GM19455 (cell line): Measurements from ENCODE around the gene UPF2.
"Not testable (repeated sequence)": the region's sequence is repeated elsewhere in the genome, so short reads cannot be mapped to it uniquely, and the experiment has no call there.

Experiments used
- ATAC-seq: cut with Tn5 transposase; IDR thresholded peaks from one replicate; pipeline ENCODE4 v1.9.1; 2021; ENCODE audit not compliant: unreplicated experiment

Gene UPF2, protein sequence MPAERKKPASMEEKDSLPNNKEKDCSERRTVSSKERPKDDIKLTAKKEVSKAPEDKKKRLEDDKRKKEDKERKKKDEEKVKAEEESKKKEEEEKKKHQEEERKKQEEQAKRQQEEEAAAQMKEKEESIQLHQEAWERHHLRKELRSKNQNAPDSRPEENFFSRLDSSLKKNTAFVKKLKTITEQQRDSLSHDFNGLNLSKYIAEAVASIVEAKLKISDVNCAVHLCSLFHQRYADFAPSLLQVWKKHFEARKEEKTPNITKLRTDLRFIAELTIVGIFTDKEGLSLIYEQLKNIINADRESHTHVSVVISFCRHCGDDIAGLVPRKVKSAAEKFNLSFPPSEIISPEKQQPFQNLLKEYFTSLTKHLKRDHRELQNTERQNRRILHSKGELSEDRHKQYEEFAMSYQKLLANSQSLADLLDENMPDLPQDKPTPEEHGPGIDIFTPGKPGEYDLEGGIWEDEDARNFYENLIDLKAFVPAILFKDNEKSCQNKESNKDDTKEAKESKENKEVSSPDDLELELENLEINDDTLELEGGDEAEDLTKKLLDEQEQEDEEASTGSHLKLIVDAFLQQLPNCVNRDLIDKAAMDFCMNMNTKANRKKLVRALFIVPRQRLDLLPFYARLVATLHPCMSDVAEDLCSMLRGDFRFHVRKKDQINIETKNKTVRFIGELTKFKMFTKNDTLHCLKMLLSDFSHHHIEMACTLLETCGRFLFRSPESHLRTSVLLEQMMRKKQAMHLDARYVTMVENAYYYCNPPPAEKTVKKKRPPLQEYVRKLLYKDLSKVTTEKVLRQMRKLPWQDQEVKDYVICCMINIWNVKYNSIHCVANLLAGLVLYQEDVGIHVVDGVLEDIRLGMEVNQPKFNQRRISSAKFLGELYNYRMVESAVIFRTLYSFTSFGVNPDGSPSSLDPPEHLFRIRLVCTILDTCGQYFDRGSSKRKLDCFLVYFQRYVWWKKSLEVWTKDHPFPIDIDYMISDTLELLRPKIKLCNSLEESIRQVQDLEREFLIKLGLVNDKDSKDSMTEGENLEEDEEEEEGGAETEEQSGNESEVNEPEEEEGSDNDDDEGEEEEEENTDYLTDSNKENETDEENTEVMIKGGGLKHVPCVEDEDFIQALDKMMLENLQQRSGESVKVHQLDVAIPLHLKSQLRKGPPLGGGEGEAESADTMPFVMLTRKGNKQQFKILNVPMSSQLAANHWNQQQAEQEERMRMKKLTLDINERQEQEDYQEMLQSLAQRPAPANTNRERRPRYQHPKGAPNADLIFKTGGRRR

DNA sequence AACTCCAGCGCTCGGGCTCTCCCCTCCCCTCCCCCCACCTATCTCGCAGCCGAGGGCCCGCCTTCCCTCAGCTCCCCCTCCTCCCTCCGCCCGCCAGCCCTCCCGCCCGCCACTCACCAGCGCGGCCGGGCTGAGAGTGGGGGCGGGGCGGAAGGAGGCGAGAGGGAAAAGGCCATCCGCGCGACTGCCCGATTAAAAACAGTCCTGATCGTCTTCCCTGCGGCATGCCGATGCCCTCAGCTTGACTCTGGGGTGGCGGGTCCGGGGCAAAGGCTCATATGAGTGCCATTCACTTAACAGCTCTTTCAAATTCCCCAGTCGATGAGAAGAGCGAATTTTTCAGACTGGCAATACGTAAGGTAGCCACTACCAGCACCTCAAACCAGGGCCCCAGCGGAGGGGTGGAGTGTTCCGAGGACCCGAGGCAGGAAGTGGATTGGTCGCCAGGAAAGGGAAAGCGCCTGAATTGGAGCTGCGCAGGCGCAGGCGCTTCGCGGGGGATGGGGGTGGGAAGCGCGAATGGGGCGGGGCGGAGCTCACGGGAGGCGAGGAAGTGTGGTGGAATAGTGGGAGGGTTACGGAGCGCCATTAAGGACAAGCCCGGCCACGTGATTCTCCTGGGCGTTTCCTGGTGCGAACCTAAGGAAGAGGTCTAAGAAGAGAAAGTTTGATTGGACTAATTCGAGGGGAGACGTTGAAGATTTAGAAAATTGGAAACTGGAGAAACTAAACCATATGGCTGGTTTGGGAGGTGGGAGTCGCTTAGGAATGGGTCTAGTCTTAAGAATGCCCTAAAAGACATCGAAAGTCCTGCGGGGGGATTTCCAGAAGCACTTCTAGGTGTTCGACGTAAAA lies at the start of gene UPF2:
TSS of gene UPF2 (minus strand) at position 13 of the 855 bp plus-strand sequence. CDS start 7,386 bp downstream, outside the sequence.
- ATAC-seq, result peak; percentile 51

DNA sequence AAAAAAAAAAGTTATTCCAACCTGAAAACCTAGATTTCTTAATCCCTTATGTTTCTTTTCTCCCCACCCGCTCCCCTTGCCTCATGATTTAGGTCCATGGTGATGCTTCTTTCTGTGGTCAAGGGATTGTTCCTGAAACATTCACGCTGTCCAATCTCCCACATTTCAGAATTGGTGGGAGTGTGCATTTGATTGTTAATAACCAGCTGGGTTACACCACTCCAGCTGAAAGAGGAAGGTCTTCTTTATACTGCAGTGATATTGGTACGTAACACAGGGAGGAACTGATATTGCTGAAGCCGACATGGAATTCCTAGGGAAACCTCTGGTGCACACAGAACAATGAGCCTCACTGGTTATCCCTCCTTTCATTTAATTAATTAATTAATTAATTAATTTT lies 48.8 kb upstream of the UPF2 start:
- ATAC-seq, result no peak

DNA sequence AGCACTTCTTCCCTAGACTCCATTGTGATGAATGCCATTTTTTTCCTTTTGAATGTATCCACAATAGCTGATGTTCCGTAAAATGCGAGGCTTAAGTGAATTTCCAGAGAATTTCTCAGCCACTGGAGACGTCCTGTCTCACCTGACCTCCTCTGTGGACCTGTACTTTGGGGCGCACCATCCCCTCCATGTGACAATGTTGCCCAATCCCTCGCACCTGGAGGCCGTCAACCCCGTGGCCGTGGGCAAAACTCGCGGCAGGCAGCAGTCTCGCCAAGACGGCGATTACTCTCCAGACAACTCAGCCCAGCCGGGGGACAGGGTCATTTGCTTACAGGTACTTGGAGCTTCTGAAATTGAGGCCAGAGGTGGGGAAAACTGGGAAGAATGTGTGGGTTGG lies 46.3 kb upstream of the UPF2 start:
- no peak for ATAC-seq

DNA sequence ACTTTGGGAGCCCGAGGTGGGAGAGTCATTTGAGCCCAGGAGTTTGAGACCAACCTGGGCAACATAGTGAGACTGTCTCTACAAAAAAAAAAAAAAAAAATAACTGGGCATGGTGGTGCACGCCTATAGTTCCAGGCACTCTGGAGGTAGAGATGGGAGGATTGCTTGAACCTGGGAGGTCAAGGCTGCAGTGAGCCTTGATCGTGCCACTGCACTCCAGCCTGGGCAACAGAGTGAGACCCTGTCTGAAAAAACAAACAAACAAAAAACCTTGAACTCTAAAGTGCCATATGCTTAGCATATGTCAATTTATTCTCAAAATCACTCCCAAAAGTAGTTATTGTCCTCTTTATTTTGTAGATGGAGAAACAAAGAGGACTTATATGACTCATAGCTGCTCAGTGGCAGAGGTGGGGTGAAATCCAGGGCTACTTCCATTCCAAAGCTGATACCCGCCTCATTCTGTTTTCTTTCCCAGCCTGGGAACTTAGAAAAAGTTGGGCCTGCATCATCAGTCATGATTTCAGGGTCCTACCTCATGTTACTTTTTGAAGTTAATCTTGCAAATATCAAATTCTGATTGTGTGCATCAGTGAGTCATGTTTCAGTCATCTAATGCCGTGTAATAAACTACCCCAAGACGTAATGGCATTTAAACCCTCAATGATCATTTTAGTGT lies 39.4 kb upstream of the UPF2 start:
- ATAC-seq, result no peak

DNA sequence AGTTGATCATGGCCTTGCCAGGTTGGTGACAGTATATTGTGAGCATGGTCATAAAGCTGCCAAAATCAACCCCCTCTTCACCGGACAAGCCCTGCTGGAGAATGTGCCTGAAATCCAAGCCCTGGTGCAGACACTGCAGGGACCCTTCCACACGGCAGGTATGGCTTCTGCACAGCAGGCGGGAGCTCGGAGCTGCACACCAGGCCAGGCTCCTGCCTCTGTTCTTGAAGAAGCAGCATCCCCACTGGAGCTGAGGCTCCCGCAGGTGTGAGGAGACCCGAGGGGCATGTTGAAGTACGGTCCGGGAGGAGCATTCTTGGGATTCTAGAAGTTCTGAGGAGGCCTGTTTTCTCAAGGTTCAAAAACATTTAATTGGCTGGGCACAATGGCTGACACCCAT lies 38.9 kb upstream of the UPF2 start:
- no peak for ATAC-seq

DNA sequence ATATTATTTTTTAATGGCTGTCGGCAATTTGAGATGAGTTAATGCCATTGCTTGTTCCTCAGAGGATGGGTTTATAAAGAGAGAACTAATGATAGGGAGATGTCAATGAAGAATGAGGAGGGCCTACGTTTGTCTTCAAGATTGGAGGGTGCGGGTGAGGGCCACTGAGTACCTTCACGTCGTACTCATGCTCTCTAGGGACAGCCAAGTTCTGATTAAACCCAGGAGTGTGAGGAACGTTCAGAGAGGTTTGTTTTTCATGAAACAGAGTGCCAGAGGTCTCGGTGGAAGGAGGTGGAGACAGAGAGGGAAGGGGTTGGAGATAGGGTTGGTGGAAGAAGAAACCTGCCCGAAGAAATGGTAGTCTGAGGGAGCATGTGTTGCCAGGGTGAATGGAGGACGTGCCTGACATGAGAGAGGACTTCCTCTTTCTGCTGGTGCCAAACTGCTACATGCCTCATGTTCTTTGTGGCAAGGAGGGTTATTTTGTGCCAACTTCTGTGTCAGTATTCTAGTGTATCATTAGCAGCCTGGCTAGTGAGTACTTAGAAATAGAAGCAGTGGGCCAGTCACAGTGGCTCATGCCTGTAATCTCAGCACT lies 35.1 kb upstream of the UPF2 start:
- no peak for ATAC-seq

DNA sequence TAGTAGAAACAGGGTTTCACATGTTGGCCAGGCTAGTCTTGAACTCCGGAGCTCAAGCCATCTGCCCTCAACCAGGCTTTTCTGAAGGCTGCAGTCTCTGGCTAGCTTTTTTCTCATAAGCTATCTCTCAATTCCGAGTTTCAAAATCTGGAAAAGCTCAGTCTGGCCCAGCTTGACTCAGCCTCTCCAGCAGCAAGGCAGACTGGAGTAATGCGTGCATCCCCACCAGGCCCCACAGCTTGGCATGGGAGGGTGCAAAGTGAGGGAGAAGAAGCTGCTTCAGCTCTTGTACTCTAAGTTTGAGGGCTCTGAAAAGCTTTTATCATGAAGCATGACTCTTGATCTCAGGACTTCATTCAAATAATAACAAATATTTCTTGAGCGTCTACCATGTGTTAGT lies 30.9 kb upstream of the UPF2 start:
- no peak for ATAC-seq

DNA sequence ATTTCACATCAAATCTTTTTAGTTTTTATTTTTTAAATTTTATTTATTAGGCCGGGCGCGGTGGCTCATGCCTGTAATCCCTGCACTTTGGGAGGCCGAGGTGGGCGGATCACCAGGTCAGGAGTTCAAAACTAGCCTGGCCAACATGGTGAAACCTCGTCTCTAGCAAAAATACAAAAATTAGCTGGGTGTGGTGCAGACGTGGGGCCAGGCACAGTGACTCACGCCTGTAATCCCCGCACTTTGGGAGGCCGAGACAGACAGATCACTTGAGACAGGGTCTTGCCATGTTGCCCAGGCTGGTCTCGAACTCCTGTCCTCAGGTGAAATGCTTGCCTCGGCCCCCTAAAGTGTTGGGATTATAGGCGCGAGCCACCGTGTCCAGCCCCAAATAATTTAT lies 28.8 kb upstream of the UPF2 start:
- not testable (repeated sequence) for ATAC-seq

DNA sequence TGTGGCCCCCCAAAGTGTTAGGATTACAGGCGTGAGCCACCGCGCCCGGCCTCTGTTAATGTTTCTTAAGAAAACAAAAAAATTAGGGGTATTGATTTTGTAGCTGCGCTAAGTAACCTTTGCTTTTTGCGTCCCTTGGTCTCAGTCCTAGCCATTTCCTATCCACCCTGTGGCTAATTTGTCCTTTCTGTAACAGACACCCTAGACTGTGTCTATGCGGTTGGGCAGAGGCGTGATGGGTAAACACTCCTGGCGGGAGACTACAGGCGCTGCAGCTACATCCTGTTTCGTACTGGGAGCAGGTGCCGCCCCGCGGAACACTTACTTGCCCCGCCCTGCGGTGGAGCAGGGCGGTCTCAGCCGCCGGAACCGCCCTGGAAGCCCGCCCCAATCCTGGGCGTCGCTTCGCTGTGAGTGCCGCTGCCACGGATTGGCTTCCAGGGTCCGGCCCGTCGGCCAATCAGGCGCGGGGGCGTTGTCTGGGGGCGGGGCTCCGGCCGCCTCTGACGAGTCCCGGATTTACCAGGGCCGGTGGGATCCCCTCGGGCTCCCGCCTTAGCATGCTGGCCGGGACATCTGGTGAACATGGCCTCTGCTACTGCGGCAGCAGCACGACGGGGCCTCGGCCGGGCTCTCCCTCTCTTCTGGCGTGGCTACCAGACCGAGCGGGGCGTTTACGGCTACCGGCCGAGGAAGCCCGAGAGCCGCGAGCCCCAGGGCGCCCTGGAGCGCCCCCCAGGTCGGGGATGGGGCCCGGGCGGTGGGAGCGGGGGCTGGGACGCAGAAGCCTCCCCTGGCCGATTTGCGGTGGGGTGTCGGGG lies 26.1 kb upstream of the UPF2 start, which contains the start of gene DHTKD1:
TSS of gene DHTKD1 (plus strand) at position 506 of the 821 bp plus-strand sequence. CDS start at position 586, 80 bp downstream.
- peak; percentile 94 for ATAC-seq

DNA sequence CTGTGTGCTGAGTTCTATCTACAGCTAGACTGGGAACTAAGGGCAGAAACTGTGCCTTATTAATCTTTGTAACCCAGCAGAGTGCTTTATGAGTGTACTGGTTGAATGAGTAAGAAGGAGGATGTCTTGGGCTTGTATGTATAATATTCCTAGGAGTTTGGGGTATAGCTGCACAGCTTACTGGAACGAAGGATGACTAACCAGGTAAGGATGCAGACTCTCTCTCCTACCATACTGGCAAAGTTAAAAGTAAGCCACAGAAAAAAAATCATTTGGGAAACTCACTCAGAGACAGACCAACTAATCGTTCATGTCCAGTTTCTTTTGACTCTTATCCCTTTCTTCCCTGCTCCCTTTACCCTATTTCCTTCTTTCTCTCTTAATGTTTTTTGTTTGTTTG lies 24.7 kb upstream of the UPF2 start:
- ATAC-seq, result no peak

DNA sequence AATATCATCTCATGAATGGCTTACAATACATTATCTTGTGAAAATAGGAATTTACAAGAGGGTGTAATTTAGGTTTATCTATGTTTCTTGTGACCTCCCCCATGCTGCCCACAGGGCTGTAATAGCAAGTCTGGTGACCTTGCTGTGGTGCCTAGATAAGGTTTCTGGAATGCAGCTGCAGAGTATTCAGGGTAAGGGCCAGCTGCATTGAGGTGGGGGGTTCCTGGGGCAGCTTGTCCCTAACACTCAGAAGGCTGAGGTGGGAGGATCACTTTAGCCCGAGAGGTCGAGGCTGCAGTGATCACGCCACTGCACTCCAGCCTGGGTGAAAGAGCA lies 20.8 kb upstream of the UPF2 start:
- ATAC-seq, result no peak

DNA sequence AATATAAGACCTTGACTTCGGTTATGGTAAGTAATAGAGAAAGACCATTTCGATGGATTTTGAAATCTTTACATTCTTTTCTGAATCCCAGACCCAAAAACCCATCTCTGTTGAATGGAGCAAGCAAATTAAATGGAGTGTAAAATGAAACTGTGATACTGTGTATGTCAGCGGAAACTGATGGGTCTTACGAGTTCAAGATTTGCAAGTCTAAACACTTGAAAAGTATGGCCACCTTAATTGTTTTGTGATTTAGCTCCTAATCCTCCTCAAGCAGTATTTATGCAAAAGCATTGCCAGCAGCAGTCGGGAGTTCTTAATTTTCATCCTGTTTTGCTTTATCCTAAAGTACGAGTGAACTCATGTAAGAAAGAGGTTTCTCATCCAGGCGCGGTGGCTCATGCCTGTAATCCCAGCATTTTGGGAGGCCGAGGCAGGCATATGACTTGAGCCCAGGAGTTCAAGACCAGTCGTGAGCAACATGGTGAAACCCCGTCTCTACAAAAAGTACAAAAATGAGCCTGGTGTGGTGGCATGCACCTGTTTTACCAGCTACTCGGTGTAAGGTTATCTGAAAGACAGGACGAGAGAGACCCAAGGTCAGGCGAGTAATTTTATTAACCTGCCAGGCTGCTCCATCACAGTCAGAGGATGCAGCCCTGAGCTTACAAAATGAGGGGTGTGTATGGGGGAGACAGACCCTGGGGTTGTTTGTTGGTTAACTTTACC lies 20.3 kb upstream of the UPF2 start:
- ATAC-seq, result no peak

DNA sequence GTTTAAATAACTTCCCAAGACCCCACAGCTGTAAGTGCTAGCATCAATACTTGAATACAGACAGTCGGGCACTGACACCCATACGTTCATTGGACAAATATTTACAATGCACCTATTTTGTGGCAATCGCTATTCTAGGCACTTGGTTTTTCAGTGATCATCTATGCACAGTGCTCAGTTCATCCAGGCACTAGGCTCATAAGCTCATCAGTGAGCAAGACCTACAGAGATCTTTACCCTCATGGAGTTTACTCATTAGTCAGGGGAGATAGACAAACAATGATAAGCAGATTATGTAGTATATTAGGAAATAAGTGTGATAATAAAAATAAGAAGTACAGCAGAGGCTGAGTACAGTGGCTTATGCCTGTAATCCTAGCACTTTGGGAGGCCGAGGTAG lies 18.5 kb upstream of the UPF2 start:
- no peak for ATAC-seq

DNA sequence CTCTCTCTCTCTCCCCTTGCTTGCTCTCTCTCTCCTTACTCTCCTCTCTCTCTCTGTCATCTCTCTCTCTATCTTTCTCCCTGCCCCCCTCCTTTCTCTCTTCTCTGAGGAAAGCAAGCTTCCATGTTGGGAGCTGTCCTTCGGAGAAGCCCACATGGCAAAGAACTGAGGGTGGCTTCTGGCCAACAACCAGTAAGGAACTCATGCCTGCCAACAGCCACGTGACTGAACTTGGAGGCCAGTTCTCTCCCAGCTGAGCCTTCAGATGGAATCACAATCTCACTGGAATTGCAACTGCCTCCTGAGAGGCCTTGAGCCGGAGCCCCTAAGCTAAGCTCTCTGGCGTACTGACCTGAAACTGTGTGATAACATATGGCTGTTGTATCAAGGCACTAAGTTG lies 14.1 kb upstream of the UPF2 start:
- ATAC-seq, result no peak

DNA sequence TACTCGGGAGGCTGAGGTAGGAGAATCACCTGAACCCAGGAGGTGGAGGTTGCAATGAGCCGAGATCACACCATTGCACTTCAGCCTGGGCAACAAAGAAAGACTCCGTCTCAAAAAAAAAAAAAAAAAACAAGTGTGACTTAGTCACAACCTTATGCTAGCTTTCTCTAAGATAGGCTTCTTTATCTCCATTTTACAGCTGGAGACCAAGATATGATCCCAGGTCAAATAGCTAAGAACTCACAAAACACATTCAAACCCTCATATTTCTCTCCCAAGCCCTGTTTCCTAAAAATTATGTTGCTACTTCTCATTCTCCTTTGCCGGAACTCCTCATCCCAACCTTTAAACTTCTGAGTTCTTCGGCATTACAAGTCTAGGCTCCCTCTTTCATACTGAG lies 13.1 kb upstream of the UPF2 start:
- no peak for ATAC-seq

DNA sequence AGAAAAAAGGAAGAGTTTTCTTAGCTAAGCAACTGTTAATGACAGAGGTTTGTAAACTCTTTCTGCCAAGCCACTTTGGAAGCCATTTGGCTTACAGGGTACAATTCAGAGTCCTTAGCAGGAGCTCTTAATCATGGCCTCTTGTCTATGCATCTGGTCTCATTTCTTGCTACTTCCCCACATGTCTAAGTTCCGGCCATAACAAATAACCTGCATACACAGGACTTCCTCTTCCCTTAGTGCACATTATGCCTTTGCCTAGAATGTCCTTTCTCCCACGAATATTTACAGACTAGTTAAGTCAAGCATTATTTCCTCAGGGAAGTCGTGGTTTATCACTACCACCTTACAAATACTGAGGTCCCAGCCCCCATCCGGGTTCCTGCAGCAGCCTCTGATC lies 8.6 kb upstream of the UPF2 start:
- ATAC-seq, result no peak

DNA sequence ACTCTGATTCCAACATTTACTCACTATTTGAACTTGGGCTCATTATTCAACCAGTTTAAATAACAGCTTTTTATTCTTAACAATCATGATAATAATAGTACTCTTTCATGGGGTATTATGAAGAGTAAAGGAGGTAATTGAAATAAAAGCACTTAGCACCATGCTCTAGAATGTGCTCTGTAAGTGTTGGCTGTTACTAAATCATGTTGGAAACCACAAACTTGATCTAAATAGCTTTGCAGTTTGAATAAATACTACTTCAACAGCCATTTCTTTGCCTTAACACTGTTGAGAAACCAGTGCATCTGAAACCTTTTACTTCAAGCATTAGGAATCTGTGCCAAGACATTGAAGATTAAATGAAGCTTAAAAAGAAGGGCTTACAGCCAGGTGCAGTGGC lies 7.9 kb upstream of the UPF2 start:
- ATAC-seq, result no peak

DNA sequence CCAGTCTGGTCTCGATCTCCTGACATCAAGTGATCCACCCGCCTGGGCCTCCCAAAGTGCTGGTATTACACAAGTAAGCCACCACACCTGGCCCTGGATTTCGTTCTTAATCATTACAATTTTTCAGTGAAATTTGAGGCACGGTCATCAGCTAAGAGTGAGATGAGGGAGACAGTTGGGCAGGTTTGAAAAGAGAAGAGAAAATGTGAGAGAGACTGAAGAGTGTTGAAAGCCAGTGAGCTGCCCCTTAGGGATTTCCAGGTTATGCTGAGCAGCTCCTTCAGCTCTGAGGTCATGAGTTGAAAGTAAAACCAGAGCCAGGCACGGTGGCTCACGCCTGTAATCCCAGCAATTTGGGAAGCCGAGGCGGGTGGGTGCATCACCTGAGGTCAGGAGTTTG lies 5.9 kb upstream of the UPF2 start:
- peak; percentile 36 for ATAC-seq
